HG03103 (cell line): ENCODE data around the gene UBE2V1.
"Not testable (repeated sequence)": the region's sequence is repeated elsewhere in the genome, so short reads cannot be mapped to it uniquely, and the experiment has no call there.

Source experiments
- ATAC-seq: cut with Tn5 transposase; IDR thresholded peaks from one replicate; pipeline ENCODE4 v1.9.1; 2021; ENCODE audit warnings: low read depth; ENCODE audit not compliant: unreplicated experiment

Gene UBE2V1

DNA sequence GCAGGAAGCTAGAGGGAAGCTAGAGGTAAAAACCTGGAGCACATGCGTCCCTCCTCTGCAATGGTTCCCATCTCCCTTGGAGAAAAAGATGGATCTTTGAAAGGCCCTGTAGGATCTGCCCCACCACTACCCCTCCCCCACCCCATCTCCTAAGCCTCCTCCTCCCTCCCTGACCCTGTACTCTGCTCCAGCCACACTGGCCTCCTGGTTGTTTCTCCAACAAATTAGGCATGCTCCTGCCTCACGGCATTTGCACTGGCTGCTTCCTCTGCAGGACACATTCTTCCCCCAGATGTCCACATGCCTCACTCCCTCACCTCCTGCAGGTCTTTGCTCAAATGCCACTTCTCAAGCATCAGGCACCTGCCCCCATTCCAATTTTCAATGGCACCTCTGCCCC, 45.5 kb downstream of the UBE2V1 start:
- ATAC-seq = no peak

DNA sequence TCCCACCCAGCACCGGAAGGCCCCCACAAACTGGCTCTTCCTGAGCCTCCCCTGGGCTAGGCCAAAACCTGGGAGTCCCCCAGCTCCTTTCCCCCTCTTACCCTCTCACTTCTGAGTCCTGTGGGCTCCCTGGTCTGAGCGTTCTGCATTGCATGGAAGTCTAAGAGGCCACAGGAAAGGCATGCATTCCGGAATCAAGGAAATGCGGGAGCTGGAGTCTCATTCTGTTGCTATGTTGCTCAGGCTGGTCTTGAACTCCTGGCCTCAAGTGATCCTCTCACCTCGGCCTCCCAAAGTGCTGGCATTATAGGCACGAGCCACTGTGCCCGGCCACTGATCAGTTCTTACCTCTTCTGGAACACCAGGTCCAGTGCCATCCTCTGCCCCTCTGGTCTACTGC, 45.9 kb downstream of the UBE2V1 start:
- ATAC-seq = no peak

- no peak for ATAC-seq
These were observed 46.7 kb downstream of the UBE2V1 start for GRCh38 chr20:50066161-50066834.

GRCh38 chr20:50065325-50065615, 47.7 kb downstream of the UBE2V1 start:
- no peak for ATAC-seq

- not testable (repeated sequence) for ATAC-seq
These were observed 49.2 kb downstream of the UBE2V1 start for GRCh38 chr20:50063763-50064162.

GRCh38 chr20:50062006-50062838, 50.7 kb downstream of the UBE2V1 start:
- no peak for ATAC-seq

- ATAC-seq = no peak
These were observed 51.6 kb downstream of the UBE2V1 start for GRCh38 chr20:50061151-50062005.

DNA sequence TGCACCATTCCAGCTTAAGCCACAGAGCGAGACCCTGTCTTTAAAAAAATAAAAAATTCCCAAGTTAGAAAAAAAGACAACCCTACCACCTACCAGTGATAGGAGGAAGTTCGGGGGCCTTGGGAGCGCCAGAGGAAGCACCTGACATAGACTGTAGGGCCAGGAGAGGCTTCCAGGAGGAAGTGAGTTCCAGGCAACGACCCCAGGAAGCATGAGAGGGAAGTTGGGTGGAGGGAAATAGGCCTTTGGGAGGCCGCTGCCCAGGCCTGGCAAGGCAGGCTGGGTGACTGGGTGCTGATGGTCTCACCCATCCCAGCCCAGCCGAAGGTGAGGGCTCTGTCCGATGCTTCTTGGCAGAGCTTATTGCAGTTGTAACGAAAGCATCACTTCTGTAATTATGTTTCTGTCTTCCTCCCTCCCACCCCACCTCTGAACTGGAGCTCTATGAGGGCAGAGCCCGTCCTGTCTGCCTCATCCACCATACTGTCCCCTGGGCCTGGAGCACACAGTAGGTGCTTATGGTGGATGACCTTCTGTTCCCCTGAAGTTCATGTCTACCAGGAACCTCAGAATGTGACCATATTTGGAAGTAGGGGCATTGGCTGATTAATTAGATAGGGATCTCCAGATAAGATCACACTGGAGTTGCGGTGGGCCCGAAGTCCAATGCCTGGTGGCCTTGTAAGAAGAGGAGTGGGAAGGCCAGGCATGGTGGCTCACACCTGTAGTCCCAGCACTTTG, 54.1 kb downstream of the UBE2V1 start:
- no peak for ATAC-seq

GRCh38 chr20:50057714-50058053, 55.3 kb downstream of the UBE2V1 start:
- no peak for ATAC-seq

DNA sequence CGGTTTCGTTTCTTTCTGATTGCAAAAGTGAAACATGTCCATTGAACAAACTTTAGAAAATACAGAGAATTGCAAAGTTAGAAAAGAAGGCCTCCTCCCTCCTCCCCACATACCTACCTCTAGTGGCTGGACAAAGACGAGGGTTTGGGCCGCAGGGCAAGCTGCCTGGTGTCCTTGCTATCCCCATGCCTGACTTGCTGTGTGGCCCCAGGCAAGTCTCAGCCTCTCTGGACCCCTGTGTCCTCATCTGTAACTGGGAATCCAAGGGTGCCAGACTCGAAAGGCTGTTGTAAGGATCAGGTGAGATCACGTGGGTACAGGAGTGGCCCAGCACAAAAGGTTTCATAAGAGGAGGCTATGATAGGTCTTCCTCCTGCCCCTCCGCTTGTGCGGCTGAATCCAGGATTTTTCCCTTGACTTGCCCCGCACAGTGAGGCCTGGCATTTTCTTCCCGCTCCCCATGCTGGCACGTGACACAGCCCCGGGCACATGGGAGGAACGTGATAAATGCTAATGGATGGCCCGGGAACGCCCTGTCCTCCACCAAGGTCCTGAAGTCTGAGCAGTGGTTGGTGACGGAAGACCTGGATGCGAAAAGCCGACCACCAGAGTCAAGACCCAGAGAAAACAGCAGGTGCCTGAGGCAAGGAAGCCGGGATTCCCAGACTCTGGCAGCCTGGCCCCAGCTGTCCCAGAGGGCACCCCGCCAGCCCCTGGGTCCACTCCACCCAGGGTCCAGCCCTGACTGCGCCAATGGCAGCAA, 55.8 kb downstream of the UBE2V1 start:
- ATAC-seq = no peak

DNA sequence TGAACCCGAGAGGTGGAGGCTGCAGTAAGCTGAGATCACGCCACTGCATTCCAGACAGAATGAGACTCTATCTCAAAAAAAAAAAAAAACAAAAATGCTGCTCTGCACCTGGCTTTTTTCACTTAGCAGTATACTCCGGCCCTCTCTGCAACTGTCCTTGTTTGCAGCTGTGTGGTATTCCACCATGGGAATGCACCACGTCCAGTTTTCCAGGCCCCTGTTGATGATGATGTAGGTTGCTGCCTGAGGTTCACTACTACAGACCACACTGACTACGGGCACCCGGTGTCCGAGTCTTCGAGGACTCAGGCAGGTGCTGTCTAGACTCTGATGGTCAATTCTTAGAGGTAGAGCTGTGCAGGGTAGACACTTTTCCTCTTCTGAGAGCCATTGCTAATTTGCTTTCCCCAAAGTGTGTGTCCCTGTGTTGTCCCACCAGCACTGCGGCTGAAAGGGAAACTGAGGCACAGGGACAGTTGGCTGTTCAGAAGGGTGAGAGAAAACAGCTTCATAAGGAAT, 56.5 kb downstream of the UBE2V1 start:
- ATAC-seq = no peak

DNA sequence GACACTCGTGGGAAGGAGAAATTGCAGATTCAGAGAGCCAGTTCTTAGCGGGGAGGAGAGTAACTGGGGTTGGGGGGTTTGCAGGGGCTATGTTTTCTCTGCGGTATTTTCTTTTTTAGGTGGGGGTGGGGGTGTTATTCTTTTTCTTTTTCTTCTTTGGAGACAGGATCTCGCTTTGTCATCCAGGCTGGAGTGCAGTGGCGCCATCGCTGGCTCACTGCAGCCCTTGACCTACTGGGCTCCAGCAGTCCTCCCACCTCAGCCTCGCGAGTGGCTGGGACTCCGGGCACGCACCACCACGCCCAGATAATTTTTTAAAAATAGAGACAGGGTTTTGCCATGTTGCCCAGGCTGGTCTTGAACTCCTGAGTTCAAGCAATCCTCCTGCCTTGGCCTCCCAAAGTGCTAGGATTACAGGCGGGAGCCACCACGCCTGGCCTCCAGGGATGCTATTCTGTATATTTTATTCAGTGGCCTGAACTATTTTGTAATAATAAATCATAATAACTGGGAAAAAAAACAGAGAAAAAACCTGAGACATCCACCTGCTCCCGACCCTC, 57.3 kb downstream of the UBE2V1 start:
- ATAC-seq = no peak

DNA sequence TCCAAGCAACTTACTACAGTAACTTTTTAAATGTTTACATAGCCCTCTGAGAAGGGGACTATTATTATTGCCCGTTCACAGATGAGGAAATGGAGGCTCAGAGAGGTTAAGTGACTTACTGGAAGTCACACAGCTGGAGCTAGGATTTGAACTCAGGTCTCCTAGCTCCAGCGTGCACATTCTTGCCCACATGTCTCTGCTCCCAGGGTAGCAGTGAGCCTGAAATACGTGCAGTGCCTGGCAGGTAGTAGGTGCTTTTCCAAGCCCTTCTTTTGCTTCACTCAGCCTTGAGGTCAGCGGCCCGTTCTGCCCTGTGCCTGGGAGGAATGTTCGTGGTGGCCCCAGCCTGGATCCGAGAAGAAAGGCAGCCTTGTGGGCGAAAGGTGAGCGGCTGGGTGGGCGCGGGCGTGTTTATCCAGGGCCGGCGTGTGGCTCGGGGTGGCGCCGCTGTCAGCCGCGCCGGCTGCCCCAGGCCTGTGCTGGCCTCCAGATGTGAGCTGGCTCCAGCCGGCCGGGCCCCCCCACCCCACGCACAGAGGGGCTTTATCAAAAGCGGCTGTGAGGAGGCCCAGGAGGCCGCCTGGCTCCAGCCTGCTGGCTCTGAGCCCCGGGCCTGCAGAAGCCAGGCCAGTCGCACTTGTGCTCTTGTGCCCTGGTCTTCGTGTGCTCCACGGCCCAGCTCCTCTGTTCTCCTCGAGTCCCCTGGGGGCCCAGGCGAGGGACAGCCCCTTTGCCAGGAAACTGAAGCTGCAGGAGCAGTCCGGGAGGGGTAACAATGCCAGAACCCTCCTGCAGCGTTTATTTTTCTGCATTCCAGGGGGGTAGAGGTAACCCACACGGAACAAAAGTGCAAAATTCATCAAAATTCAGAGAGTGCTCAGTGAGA, 58.1 kb downstream of the UBE2V1 start:
- ATAC-seq = no peak

DNA sequence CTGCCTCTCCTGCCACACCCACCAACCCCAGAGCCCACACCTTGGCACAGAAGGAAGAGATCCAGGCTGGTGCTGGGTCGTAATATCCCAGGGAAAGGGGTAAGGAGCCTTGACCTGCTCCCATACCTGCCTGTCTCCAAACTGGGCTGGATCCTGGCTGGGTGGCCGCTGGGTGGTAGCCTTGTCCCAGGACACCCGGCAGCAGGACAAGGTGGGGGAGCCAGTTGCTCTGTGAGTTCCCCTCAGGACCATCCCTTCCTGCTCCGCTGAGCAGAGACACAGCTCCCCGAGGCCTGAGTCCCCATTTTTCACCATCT, 58.8 kb downstream of the UBE2V1 start:
- no peak for ATAC-seq

DNA sequence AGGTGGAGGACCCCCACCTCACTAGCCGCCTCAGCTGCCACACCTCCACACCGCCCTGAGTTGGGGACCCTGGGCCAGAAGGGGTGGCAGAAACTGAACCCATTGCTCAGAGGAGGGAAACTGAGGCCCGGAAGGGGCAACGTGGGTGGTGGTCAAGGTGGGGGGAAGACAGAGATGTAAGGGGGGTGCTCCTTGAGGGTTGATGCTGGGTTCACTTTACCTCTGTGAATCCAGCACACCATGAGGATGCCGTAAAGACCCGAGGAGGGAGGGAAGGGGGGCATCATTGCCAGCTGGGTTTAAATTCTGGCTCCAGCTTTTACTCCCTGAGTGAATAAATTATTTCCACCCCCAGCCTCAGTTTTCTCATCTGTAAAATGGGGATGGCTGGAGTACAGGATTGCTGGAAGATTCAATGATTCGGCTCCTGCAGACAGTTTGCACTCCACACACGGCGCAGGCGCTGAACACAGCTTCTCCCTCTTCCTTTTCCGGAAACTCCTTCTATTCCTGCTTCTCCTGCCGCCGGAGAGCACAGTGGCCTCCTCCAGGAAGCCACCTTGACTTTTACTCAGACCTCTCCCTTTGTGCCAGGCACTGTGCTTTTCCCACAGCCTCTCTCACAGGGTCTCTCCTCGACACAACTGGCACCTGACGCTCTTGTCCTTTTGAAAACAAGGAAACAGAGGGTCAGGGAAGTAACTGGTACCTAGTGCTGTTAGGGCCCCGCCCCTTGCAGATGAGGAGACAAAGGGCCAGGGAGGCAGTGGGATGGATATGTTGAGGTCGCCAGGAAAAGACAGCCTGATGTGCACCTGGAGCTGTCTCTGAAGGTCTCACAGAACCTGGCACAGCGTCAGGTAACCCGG, 59.4 kb downstream of the UBE2V1 start:
- no peak for ATAC-seq

DNA sequence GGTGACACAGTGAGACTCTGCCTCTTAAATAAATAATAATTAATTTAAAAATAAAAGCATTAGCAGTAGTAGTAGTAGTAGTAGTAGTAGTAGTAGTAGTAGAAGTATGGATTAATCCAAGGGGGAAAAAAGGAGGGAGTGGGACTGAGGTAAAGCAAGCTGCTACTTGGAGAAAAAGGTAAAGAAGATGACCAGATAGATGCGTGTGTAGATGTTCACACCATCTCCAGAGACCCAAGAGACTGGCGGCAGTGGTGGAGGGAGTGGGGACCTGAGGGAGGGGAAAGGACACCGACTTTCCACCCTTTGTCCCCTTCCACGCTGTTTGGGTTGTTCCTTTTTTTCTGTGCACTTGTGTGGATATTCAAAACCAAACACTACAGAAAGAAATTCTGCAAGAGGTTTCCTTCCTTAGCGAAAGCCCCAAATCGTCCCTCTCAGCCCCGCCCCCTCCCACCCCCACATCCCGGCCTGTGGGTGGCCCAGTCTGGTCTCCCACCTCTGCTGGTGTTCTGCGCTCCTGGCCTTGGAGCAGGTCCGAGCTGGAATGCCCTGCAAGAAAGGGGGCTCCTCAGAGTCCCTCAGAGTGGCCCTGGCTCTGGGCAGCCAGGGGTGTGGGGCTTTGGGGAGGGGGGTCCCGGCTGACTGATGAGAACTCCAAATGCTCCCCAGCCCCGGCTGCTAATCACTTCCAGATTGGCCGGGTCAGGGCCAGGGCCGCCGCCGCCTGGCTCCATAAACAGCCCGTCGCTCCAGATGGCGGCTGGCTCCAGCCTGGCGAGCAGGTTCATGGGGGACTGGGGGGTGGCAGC, 60.2 kb downstream of the UBE2V1 start:
- no peak for ATAC-seq
